Neural progenitor cell (in vitro differentiated cells): ENCODE data around the gene DIAPH2.
"Not testable (repeated sequence)": the region's sequence is repeated elsewhere in the genome, so short reads cannot be mapped to it uniquely, and the experiment has no call there.

Source experiments
- EZH2 ChIP-seq: fragments of 200-600 bp; sonication (generic); IDR thresholded peaks from 2 replicates; pipeline ENCODE4 v1.6.1; 2017; ENCODE audit warnings: antibody characterized with exemption, mild to moderate bottlenecking, moderate library complexity
- EZH2phosphoT487 ChIP-seq: fragments of 200-600 bp; sonication (generic); IDR thresholded peaks from 2 replicates; pipeline ENCODE4 v1.6.1; 2017; ENCODE audit warnings: antibody characterized with exemption
- TF ChIP-seq, protein P1 (sequence below): fragments of 200-600 bp; sonication (generic); IDR thresholded peaks from 2 replicates; pipeline ENCODE4 v1.5.1; 2017; ENCODE audit warnings: antibody characterized with exemption, mild to moderate bottlenecking

DNA sequence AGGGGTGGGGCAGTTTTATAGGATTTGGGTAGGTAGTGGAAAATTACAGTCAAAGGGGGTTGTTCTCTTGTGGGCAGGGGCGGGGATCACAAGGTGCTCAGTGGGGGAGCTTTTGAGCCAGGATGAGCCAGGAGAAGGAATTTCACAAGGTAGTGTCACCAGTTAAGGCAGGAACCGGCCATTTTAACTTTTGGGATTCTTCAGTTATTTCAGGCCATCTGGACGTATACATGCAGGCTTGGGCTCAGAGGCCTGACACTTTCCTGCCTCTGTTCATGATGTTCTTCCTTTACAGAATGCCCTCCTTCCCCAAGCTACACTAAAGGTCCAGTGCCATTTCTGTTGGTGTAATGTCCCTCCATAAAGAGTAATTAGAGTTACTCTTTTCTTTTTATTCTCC lies 157.2 kb downstream of the DIAPH2 start:
- TF ChIP-seq, protein P1, sequence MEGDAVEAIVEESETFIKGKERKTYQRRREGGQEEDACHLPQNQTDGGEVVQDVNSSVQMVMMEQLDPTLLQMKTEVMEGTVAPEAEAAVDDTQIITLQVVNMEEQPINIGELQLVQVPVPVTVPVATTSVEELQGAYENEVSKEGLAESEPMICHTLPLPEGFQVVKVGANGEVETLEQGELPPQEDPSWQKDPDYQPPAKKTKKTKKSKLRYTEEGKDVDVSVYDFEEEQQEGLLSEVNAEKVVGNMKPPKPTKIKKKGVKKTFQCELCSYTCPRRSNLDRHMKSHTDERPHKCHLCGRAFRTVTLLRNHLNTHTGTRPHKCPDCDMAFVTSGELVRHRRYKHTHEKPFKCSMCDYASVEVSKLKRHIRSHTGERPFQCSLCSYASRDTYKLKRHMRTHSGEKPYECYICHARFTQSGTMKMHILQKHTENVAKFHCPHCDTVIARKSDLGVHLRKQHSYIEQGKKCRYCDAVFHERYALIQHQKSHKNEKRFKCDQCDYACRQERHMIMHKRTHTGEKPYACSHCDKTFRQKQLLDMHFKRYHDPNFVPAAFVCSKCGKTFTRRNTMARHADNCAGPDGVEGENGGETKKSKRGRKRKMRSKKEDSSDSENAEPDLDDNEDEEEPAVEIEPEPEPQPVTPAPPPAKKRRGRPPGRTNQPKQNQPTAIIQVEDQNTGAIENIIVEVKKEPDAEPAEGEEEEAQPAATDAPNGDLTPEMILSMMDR, result not testable (repeated sequence)
- TF ChIP-seq EZH2, EZH2phosphoT487: not testable (repeated sequence)
